ENCODE results near the gene UPK1B.

DNA sequence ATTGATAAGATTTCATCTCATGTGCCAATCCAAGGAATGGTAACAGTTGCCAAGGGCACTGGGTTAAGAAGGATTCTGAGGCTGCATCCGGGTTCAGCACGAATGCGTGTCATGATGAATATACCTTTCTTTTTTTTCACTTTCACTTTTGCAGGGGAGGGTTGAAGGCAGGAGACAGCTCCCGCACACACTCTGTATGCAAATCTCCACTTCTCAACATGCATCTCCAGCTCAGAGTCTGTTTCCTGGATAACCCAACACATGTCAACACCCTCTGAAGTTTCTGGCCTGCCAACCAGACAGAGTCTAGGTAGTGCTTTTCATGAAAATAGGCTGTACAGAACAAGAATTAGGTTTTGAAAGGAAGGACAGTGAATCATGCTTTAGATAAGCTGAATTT is 45.7 kb downstream of the UPK1B start:
- TF ChIP-seq, protein P1, sequence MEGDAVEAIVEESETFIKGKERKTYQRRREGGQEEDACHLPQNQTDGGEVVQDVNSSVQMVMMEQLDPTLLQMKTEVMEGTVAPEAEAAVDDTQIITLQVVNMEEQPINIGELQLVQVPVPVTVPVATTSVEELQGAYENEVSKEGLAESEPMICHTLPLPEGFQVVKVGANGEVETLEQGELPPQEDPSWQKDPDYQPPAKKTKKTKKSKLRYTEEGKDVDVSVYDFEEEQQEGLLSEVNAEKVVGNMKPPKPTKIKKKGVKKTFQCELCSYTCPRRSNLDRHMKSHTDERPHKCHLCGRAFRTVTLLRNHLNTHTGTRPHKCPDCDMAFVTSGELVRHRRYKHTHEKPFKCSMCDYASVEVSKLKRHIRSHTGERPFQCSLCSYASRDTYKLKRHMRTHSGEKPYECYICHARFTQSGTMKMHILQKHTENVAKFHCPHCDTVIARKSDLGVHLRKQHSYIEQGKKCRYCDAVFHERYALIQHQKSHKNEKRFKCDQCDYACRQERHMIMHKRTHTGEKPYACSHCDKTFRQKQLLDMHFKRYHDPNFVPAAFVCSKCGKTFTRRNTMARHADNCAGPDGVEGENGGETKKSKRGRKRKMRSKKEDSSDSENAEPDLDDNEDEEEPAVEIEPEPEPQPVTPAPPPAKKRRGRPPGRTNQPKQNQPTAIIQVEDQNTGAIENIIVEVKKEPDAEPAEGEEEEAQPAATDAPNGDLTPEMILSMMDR (IDR thresholded peaks at IDR 0.05): no peak
- TF ChIP-seq POLR2AphosphoS5 (IDR thresholded peaks at IDR 0.05) (no peak), POLR2A (IDR thresholded peaks at IDR 0.05) (no peak), EP300 (IDR thresholded peaks at IDR 0.05) (no peak)

Data from sigmoid colon (tissue), 4 donors.